ENCODE data around the gene NRBP1.

DNA sequence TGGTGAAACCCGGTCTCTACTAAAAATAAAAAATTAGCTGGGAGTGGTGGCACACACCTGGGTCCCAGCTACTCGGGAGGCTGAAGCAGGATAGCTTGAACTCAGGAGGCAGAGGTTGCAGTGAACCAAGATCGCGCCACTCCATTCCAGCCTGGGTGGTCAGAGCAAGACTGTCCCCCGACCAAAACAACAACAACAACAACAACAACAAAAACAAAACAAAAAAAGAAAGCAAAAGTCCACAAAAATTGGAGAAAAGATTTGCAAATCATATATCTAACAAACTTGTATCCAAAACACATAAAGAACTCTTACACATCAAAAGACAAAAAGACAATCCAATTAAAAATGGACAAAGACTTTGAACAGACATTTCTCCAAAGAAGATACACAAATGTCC is 29.5 kb upstream of the NRBP1 start:
- no peak for TF ChIP-seq EP300 (IDR thresholded peaks at IDR 0.05; ENCODE audit: low read depth)
- TF ChIP-seq, protein P1, sequence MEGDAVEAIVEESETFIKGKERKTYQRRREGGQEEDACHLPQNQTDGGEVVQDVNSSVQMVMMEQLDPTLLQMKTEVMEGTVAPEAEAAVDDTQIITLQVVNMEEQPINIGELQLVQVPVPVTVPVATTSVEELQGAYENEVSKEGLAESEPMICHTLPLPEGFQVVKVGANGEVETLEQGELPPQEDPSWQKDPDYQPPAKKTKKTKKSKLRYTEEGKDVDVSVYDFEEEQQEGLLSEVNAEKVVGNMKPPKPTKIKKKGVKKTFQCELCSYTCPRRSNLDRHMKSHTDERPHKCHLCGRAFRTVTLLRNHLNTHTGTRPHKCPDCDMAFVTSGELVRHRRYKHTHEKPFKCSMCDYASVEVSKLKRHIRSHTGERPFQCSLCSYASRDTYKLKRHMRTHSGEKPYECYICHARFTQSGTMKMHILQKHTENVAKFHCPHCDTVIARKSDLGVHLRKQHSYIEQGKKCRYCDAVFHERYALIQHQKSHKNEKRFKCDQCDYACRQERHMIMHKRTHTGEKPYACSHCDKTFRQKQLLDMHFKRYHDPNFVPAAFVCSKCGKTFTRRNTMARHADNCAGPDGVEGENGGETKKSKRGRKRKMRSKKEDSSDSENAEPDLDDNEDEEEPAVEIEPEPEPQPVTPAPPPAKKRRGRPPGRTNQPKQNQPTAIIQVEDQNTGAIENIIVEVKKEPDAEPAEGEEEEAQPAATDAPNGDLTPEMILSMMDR (IDR thresholded peaks at IDR 0.05): no peak
- TF ChIP-seq POLR2A (IDR thresholded peaks at IDR 0.05): no peak
- TF ChIP-seq POLR2AphosphoS5 (IDR thresholded peaks at IDR 0.05): no peak
